PC-9 (cell line): ENCODE results near the gene TCTN2.

ENCODE experiments used
- CTCF ChIP-seq: fragments of 200-600 bp; sonication (generic); conservative IDR thresholded peaks from 2 replicates; pipeline ENCODE4 v1.6.1; 2017; ENCODE audit warnings: mixed run types, antibody characterized with exemption, mild to moderate bottlenecking, moderate library complexity
- EZH2 ChIP-seq: fragments of 200-600 bp; sonication (generic); IDR thresholded peaks from 2 replicates; pipeline ENCODE4 v1.8.0; 2017; ENCODE audit warnings: antibody characterized with exemption, low read depth

GRCh38 chr12:123690191-123690840 is 19.4 kb downstream of the TCTN2 start:
- no peak for TF ChIP-seq CTCF
- no peak for TF ChIP-seq EZH2
